ENCODE data around the gene NR2C1. TPM values are rescaled to one million over a fixed set of nuclear protein-coding genes. Genes with fewer than 3 reads are reported as not detected.

NR2C1 gene
- total RNA-seq, result 36.0 and 37.0 TPM in 2 replicates

GRCh38 chr12:95072900-95073697, at the start of gene NR2C1:
Gene NR2C1 (minus strand): TSS chr12:95073618. CDS start chr12:95067384, 6,234 bp downstream.

GRCh38 chr12:95003213-95003920, 70.1 kb downstream of the NR2C1 start, which contains the start of gene NDUFA12:
Gene NDUFA12 (minus strand): TSS chr12:95003697. CDS start chr12:95003680, 17 bp downstream.

Other genes with a start within 250 kb of the NR2C1 start
- gene NDUFA12, start 69.9 kb downstream of the NR2C1 start, total RNA-seq, result 88.1 and 93.3 TPM in 2 replicates
- 8.0 and 16.5 TPM in 2 replicates for gene FGD6, start 143.8 kb upstream of the NR2C1 start, total RNA-seq
- gene VEZT, start 144.2 kb upstream of the NR2C1 start, total RNA-seq, result 81.8 and 82.9 TPM in 2 replicates